Measurements from ENCODE around the gene ACP7. TPM values are rescaled to one million over a fixed set of nuclear protein-coding genes. Genes with fewer than 3 reads are reported as not detected.

The ACP7 gene
- polyA plus RNA-seq, 1 of the 3 experiments (the other 2 are of a cell fraction): 0.36 TPM

DNA sequence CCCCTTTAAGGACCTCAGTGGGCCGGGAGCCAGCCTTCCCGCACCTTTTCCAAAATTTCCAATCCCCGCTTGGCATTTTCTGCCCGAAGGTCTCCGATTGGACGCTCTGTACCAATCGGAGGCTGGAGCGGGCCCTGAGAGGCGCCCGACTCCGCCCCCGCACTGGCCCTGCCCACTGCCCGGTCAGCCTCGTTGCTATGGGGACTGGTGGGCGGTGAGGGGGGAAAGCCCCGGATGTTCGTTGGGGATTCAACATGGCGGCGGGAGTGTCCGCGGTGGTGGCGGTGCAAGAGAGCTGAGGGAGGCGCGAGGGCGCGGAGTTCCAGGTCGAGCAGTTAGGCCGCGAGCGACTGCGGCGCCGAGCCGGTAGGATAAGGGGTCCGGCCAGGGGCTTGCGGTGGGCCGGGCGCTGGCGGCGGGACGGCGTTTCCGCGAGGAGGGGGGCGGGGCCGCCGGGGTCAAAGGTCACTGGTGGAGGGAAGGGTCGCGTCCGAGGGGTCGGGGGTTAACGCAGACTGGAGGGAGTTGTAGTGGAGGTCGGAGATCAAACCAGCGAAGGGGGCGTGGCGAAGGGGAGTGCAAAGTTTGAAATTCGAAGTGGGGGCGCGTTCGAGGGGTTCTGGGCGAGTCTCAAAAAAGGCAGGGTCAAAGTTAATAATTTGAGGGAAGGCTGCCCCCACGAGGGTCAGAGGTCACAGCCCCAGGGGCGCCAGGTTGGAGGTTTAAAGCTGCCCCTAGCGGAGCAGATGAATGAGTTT is 41.6 kb downstream of the ACP7 start, which contains the start of gene PAK4 (continued):
- TF ChIP-seq, protein P1, sequence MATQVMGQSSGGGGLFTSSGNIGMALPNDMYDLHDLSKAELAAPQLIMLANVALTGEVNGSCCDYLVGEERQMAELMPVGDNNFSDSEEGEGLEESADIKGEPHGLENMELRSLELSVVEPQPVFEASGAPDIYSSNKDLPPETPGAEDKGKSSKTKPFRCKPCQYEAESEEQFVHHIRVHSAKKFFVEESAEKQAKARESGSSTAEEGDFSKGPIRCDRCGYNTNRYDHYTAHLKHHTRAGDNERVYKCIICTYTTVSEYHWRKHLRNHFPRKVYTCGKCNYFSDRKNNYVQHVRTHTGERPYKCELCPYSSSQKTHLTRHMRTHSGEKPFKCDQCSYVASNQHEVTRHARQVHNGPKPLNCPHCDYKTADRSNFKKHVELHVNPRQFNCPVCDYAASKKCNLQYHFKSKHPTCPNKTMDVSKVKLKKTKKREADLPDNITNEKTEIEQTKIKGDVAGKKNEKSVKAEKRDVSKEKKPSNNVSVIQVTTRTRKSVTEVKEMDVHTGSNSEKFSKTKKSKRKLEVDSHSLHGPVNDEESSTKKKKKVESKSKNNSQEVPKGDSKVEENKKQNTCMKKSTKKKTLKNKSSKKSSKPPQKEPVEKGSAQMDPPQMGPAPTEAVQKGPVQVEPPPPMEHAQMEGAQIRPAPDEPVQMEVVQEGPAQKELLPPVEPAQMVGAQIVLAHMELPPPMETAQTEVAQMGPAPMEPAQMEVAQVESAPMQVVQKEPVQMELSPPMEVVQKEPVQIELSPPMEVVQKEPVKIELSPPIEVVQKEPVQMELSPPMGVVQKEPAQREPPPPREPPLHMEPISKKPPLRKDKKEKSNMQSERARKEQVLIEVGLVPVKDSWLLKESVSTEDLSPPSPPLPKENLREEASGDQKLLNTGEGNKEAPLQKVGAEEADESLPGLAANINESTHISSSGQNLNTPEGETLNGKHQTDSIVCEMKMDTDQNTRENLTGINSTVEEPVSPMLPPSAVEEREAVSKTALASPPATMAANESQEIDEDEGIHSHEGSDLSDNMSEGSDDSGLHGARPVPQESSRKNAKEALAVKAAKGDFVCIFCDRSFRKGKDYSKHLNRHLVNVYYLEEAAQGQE (IDR thresholded peaks at IDR 0.05; ENCODE audit: low read depth, low read length): peak; percentile 35; the same call in 1 of the 2 replicates
- TF ChIP-seq RAD21 (IDR thresholded peaks at IDR 0.05; ENCODE audit: low read length) (no peak), GABPA (IDR thresholded peaks at IDR 0.05; ENCODE audit: low read depth) (no peak), NFIC (IDR thresholded peaks at IDR 0.05; ENCODE audit: borderline replicate concordance) (peak; percentile 67; the same call in 1 of the 2 replicates), MXI1 (IDR thresholded peaks at IDR 0.05; ENCODE audit: low read depth, low read length) (peak; percentile 68; the same call in 1 of the 2 replicates), CHD2 (IDR thresholded peaks at IDR 0.05; ENCODE audit: low read length, partially characterized antibody) (peak; percentile 29), YY1 (IDR thresholded peaks at IDR 0.05; ENCODE audit: low read depth) (peak; percentile 93), MEF2A (IDR thresholded peaks at IDR 0.05; ENCODE audit: borderline replicate concordance, low read depth) (no peak), TAF1 (IDR thresholded peaks at IDR 0.05; ENCODE audit: borderline replicate concordance, low read depth, low read length) (peak; percentile 96), SIN3A (IDR thresholded peaks at IDR 0.05; ENCODE audit: borderline replicate concordance, low read depth, low read length) (peak; percentile 53; the same call in 1 of the 2 replicates), JUND (IDR thresholded peaks at IDR 0.05) (no peak), FOXJ3 (CRISPR knock-in tag; IDR thresholded peaks at IDR 0.05) (no peak)
- TF ChIP-seq, protein P2, sequence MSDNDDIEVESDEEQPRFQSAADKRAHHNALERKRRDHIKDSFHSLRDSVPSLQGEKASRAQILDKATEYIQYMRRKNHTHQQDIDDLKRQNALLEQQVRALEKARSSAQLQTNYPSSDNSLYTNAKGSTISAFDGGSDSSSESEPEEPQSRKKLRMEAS (IDR thresholded peaks at IDR 0.05; ENCODE audit: low read depth): no peak
- TF ChIP-seq, protein P3, sequence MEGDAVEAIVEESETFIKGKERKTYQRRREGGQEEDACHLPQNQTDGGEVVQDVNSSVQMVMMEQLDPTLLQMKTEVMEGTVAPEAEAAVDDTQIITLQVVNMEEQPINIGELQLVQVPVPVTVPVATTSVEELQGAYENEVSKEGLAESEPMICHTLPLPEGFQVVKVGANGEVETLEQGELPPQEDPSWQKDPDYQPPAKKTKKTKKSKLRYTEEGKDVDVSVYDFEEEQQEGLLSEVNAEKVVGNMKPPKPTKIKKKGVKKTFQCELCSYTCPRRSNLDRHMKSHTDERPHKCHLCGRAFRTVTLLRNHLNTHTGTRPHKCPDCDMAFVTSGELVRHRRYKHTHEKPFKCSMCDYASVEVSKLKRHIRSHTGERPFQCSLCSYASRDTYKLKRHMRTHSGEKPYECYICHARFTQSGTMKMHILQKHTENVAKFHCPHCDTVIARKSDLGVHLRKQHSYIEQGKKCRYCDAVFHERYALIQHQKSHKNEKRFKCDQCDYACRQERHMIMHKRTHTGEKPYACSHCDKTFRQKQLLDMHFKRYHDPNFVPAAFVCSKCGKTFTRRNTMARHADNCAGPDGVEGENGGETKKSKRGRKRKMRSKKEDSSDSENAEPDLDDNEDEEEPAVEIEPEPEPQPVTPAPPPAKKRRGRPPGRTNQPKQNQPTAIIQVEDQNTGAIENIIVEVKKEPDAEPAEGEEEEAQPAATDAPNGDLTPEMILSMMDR (IDR thresholded peaks at IDR 0.05): no peak
